ENCODE data around the gene ARHGEF40. TPM values are rescaled to one million over a fixed set of nuclear protein-coding genes. Genes with fewer than 3 reads are reported as not detected.

Gene ARHGEF40
- total RNA-seq, 1 experiment from 2014 or later, result 71.4 TPM

DNA sequence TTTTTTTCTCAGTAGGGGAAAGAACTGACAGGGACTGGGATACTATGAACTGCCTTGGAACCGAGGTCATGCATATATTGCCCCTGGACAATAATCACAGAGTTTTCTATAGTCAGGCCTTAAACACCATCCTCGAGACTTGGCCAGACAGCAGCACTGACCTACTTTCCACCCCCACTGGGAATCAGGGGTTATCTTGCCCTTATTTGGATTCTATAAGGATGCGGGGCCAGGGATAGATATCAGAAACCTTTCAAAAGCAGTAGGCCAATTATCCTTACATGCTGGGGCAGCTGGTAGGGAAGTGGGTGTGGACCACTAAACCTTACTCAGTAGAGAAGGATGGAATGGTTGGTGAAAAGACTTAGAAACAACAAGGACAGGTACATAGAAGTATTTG, 26.3 kb downstream of the ARHGEF40 start:
- H3K36me3 Mint-ChIP-seq (ENCODE audit: insufficient read depth in 1 of 3, low read depth in 3 of 3), result peaks cover 17 to 23% (median 21%) of the 10 kb centered on the region in 3 experiments
- H3K79me1 ChIP-seq (ENCODE audit: insufficient read depth, low read depth, low read length, poor library complexity, severe bottlenecking), result peaks cover 4% of the 10 kb centered on the region
- no peak overlapping the region for H3K27ac ChIP-seq (ENCODE audit: insufficient read length, low read depth, low read length)
- no peak overlapping the region for H3K18ac ChIP-seq (ENCODE audit: insufficient read length, low read depth, low read length)
- peaks cover 69 to 71% of the 10 kb centered on the region in 2 experiments for H3K4me1 Mint-ChIP-seq
- H3K9ac ChIP-seq (ENCODE audit: extremely low read depth, insufficient read length, low read length), result no peak overlapping the region
- no peak overlapping the region for H4K8ac ChIP-seq (replicated peaks; ENCODE audit: insufficient read length, low read depth, low read length)
- peaks cover 12% of the 10 kb centered on the region; the same call in 1 of the 2 replicates for H3K79me2 ChIP-seq (ENCODE audit: insufficient read depth, low read length)
- H2BK12ac ChIP-seq (ENCODE audit: insufficient read length, low read depth, low read length), result no peak overlapping the region
- peaks cover 12% of the 10 kb centered on the region for H3K23me2 ChIP-seq (ENCODE audit: insufficient read length, low read depth, low read length, poor library complexity, severe bottlenecking)
- H3K4me2 ChIP-seq (ENCODE audit: insufficient read depth, insufficient read length, low read length), result peak overlapping the region; percentile 73
- no peak for DNase-seq
- H3T11ph ChIP-seq (ENCODE audit: low read length), result no peak overlapping the region
- H2AFZ ChIP-seq (ENCODE audit: low read length), result no peak overlapping the region
- TF ChIP-seq, protein P1, sequence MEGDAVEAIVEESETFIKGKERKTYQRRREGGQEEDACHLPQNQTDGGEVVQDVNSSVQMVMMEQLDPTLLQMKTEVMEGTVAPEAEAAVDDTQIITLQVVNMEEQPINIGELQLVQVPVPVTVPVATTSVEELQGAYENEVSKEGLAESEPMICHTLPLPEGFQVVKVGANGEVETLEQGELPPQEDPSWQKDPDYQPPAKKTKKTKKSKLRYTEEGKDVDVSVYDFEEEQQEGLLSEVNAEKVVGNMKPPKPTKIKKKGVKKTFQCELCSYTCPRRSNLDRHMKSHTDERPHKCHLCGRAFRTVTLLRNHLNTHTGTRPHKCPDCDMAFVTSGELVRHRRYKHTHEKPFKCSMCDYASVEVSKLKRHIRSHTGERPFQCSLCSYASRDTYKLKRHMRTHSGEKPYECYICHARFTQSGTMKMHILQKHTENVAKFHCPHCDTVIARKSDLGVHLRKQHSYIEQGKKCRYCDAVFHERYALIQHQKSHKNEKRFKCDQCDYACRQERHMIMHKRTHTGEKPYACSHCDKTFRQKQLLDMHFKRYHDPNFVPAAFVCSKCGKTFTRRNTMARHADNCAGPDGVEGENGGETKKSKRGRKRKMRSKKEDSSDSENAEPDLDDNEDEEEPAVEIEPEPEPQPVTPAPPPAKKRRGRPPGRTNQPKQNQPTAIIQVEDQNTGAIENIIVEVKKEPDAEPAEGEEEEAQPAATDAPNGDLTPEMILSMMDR (conservative IDR thresholded peaks at IDR 0.05), result no peak
- H2BK15ac ChIP-seq (ENCODE audit: low read depth, low read length), result no peak overlapping the region
- no peaks in the 10 kb centered on the region; the same call in 1 of the 2 replicates for H3K27me3 Mint-ChIP-seq (ENCODE audit: low read depth)
- H3K27ac Mint-ChIP-seq, result no peak overlapping the region
- H4K20me1 ChIP-seq (ENCODE audit: control insufficient read depth, insufficient read depth, insufficient read length), result no peaks in the 10 kb centered on the region
- H3K4ac ChIP-seq (ENCODE audit: low read depth, low read length), result no peak overlapping the region
- no peak overlapping the region for H2BK20ac ChIP-seq (ENCODE audit: low read depth, low read length, poor library complexity, severe bottlenecking)
- H2BK5ac ChIP-seq (ENCODE audit: insufficient read length, low read length), result no peak overlapping the region
- H3K4me3 Mint-ChIP-seq, result peak overlapping the region; percentile 79 to 92
- no peaks in the 10 kb centered on the region for H3K27me3 ChIP-seq (ENCODE audit: insufficient read depth, low read length)
- H3K4me1 ChIP-seq (ENCODE audit: insufficient read depth, low read length), result peaks cover 18% of the 10 kb centered on the region
- no peak overlapping the region for H2AK5ac ChIP-seq (ENCODE audit: insufficient read length, low read length)
- H4K91ac ChIP-seq (ENCODE audit: insufficient read length, low read depth, low read length), result no peak overlapping the region
- H3K14ac ChIP-seq (ENCODE audit: insufficient read depth, low read length), result no peak overlapping the region
- H3K23ac ChIP-seq (ENCODE audit: insufficient read length, low read depth, low read length), result no peak overlapping the region
- H2BK120ac ChIP-seq (ENCODE audit: low read depth, low read length, poor library complexity, severe bottlenecking), result no peak overlapping the region
- no peak overlapping the region for H3K56ac ChIP-seq (ENCODE audit: insufficient read length, low read depth, low read length)
- no CpG with 5 or more reads among the region's 3 CpGs for WGBS (ENCODE audit: extremely low coverage, insufficient read length, low lambda C conversion rate)
- no peak overlapping the region for H4K5ac ChIP-seq (ENCODE audit: insufficient read length, low read depth, low read length)
- no peaks in the 10 kb centered on the region for H3K9me3 ChIP-seq (ENCODE audit: control insufficient read depth, low read depth, low read length)
- H3K9me3 Mint-ChIP-seq, result no peaks in the 10 kb centered on the region; a peak in 2 of 5 replicates
